Mononuclear cell (primary cell): ENCODE data around the gene SLC18A3. TPM values are rescaled to one million over a fixed set of nuclear protein-coding genes. Genes with fewer than 3 reads are reported as not detected.

ENCODE experiments used
- H3K27me3 ChIP-seq: 2 replicates; pipeline ENCODE4 v1.6.0; 2011; ENCODE audit warnings: low read length, control low read depth; ENCODE audit not compliant: insufficient read depth
- H3K4me1 ChIP-seq: 2 replicates; pipeline ENCODE4 v1.5.1; 2011; ENCODE audit warnings: mild to moderate bottlenecking, low read length, control low read depth; ENCODE audit not compliant: insufficient read depth
- H3K4me3 ChIP-seq: 2 replicates; pipeline ENCODE4 v1.5.1; 2011; ENCODE audit warnings: mild to moderate bottlenecking, low read length, moderate library complexity
- H3K9me3 ChIP-seq: 2 replicates; pipeline ENCODE4 v1.5.1; 2011; ENCODE audit warnings: low read depth, mild to moderate bottlenecking, control low read depth, low read length
- total RNA-seq: library from RNA; depleted of rRNA; stranded (reverse); fragments of >200 nt; gene quantifications from one replicate; pipeline ENCODE4 v1.2.3, GENCODE V29; 2012

SLC18A3 gene
- total RNA-seq, 1 donor, result 0.10 TPM

DNA sequence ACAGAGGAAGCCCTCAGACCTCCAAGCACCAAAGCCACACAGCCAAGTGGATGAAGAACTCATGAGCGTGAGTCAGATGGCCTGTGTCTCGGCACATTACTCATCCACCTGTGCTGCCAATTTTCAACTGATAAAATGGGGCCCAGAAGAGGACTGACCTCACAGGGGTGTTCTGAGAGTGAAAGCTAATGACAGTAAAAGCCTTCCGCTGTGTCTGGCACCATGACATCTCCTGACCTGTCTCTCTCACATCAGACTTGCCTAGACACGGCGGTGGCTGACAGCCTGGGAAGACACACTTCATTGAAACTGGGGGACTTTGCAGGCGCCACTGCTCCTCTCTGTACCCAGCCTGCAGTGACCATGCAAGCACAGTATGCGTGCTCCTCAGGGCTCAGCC is 8.3 kb upstream of the SLC18A3 start:
- Histone ChIP-seq H3K4me3 (no peak overlapping the region), H3K27me3 (no peaks in the 10 kb centered on the region), H3K9me3 (no peaks in the 10 kb centered on the region), H3K4me1 (no peaks in the 10 kb centered on the region)

DNA sequence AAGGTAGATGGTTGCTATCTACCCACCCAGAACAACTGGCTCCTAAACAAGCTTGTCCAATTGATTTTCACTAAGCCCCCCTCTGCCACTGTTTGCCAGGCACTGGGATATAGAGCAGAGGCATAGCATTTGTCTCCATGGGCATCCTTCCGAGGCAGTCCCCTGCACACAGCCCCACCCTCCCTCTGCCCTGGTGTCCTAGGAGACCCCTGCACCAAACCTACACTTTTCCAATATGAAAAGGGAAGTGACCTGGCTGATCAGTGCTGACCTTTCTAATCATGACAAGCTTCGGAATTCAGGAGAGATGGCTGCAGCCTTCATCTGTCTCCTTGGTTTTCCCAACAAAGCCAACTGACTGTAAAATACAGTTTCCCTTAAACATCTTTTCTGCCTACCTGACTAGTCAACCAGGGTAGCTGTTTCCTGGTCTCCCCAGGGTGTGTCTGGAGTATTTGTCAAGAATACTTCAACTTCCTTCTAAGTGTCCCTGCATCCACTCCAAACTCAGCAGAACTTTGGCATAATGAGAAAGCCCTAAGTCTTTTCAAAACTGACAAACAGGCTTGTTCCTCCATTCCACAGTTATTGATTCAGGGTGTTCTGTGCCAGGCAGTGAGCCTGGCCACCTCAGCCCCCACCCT is 7.6 kb upstream of the SLC18A3 start:
- no peaks in the 10 kb centered on the region for H3K4me1 ChIP-seq
- H3K4me3 ChIP-seq, result no peak overlapping the region
- H3K9me3 ChIP-seq, result no peaks in the 10 kb centered on the region
- H3K27me3 ChIP-seq, result peaks cover 3% of the 10 kb centered on the region

DNA sequence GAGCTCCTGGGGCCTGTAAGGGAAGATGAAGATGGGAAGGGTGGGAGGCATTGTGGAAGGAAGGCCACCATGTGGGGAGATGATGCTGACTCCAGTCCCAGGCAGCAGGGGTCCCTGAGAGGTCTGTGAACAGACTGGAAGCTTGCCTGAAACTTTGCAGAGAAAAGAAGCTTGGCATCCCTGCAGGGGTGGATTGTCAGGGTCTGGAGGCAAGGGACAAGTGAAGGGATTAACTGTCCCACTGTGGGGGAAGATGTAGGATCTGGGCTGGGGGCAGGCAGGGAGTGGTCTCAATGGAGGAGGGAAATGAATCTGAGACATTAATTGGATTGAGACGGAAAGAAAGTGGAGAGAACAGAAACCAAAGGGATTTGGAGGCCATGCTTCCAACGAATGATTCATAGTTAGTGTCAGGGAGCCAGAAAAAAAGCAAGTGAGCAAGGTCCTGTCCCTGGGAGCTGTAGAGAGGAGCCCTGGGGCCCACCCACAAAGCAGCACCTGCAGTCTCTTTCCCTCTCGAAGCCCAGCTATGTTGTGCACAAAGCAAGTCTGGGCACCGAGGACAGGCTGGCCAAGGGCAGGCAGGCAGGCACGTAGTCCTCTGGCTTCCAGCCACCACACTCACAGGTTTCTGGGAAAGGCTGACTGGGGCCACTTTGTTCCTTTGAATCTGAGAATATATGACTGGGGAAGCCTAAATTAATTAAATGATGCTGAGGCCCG is 4.7 kb upstream of the SLC18A3 start:
- Histone ChIP-seq H3K4me1 (no peaks in the 10 kb centered on the region), H3K9me3 (no peaks in the 10 kb centered on the region), H3K27me3 (peaks cover 21% of the 10 kb centered on the region), H3K4me3 (no peak overlapping the region)

DNA sequence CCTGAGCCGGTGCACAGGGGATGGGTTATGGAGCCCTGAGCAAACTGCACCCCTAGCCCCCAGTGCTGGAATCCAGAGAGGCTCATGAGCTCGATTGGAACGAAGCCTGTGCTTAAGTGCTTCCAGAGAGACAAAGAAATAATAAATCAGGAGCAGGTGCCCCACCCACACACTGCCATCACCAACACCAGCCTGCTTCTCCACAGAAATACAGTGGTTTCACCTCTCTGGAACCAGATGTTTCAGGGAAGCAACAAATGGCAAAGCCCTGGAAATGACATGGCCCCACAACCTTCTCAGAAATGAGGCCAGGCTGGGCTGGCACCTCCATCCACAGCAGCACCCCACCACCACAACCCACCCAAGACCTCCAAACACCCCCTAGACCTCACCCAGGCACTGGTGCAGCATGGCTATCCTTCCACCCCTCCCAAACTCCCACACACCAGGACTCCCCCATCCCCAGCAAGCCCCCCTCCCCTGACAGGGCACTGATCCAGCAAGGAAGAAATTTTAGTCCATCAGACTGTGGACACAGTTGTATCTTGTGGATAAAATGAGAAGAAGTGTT is 4.1 kb upstream of the SLC18A3 start:
- H3K27me3 ChIP-seq, result peaks cover 24% of the 10 kb centered on the region
- H3K9me3 ChIP-seq, result no peaks in the 10 kb centered on the region
- H3K4me1 ChIP-seq, result no peaks in the 10 kb centered on the region
- H3K4me3 ChIP-seq, result no peak overlapping the region

DNA sequence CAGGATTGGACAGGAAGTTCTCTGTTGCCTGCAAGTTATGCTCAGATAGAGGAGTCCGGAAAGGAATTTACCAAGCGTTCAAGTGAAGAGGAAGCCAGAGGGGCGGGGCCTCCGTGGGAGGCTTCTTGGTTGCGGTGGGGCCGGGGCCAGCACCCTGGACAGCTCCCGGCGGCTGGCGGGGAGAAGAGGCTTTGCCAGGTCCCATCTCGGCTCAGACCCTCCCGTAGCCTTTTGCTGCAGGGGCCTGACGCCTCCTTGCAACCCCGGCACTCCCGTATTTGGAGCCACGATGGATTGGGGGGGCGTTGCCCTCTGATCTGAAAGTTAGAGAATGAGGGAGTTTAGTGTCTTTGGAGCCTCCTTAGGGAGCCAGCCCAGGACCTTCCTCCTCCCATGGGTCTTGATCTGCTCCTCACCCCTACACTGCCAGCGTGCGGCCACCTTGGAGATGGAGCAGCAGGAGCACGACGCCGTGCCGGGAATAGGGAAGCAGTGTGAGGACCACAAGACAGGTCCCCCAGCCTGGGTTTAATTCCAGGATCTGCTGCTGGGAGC is 3.1 kb upstream of the SLC18A3 start:
- Histone ChIP-seq H3K4me3 (no peak overlapping the region), H3K27me3 (peaks cover 34% of the 10 kb centered on the region)

GRCh38 chr10:49608166-49609005 is 1.7 kb upstream of the SLC18A3 start:
- Histone ChIP-seq H3K4me3 (no peak overlapping the region), H3K27me3 (peaks cover 47% of the 10 kb centered on the region), H3K9me3 (no peaks in the 10 kb centered on the region), H3K4me1 (no peaks in the 10 kb centered on the region)

More for the DNA sequence above, 3.1 kb upstream of the SLC18A3 start:
- Histone ChIP-seq H3K9me3 (no peaks in the 10 kb centered on the region), H3K4me1 (no peaks in the 10 kb centered on the region)

GRCh38 chr10:49609006-49609282 is 1.2 kb upstream of the SLC18A3 start:
- Histone ChIP-seq H3K9me3 (no peaks in the 10 kb centered on the region), H3K27me3 (peaks cover 52% of the 10 kb centered on the region), H3K4me1 (no peaks in the 10 kb centered on the region), H3K4me3 (no peak overlapping the region)

DNA sequence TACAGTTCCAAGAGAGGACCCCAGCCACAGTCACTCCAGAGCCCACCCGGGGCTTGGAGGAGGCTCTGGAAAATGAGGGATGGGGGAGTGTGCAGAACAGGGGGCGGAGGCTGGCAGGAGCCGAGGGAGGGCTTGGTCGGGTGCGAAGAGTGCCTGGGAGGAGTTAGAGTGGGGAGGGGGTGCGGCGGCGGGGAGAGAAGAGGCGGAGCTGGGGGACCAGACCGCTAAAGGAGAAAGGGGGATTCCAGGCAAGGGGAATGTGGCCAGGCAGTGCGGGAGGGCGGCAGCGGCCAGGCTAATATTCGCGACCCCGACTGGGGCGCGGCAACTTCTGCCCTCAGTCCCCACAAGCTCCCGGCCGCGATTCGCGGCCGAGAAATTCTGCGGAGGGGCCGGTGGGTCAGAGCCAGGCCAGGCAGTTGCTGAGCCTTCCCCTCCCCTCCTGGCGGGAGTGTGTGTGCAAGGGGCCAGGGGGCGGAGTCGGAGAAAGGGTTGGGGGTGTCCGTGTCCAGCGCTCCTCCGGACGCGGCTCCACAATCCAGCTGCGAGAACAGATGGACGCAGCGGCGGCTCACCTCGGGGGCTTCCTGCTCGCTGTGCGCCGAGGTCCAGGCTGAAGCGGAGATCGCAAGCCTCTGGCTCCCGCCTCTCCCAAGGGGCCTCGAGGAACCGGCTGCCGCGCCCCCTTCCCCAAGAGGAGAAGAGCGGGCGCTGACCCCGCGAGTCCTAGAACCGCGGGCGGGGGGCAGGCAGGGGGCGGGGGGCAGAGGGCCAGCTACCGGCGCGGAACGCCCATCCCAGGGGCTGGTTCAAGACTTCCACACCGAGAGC is 612 bp upstream of the SLC18A3 start:
- Histone ChIP-seq H3K27me3 (peaks cover 54% of the 10 kb centered on the region), H3K4me3 (no peak overlapping the region), H3K4me1 (no peaks in the 10 kb centered on the region), H3K9me3 (no peaks in the 10 kb centered on the region)

DNA sequence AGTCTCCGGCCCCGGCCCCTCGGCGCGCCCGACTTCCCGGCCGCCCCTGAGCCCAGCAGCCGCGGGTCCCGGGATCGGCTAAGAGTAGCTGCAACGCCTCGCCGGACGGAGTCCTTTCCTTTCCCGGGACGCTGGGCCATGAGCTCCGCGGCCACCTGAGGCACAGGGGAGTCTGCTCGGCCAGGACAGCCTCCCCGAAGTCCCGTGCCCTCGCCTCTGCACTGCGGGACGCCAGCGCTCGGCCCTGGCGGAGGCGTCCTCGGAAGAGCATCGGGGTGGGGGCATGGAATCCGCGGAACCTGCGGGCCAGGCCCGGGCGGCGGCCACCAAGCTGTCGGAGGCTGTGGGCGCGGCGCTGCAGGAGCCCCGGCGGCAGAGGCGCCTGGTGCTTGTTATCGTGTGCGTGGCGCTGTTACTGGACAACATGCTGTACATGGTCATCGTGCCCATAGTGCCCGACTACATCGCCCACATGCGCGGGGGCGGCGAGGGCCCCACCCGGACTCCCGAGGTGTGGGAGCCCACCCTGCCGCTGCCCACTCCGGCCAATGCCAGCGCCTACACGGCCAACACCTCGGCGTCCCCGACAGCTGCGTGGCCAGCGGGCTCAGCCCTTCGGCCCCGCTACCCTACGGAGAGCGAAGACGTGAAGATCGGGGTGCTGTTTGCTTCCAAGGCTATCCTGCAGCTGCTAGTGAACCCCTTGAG is 502 bp downstream of the SLC18A3 start:
- Histone ChIP-seq H3K9me3 (no peaks in the 10 kb centered on the region), H3K4me1 (no peaks in the 10 kb centered on the region), H3K4me3 (no peak overlapping the region), H3K27me3 (peaks cover 63% of the 10 kb centered on the region)

DNA sequence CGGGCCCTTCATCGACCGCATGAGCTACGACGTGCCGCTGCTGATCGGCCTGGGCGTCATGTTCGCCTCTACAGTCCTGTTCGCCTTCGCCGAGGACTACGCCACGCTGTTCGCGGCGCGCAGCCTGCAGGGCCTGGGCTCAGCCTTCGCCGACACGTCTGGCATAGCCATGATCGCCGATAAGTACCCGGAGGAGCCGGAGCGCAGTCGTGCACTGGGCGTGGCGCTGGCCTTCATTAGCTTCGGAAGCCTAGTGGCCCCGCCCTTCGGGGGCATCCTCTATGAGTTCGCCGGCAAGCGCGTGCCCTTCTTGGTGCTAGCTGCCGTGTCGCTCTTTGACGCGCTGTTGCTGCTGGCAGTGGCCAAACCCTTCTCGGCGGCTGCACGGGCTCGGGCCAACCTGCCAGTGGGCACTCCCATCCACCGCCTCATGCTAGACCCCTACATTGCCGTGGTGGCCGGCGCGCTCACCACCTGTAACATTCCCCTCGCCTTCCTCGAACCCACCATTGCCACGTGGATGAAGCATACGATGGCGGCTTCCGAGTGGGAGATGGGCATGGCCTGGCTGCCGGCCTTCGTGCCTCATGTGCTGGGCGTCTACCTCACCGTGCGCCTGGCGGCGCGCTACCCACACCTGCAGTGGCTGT is 1.2 kb downstream of the SLC18A3 start:
- H3K27me3 ChIP-seq, result peaks cover 63% of the 10 kb centered on the region

DNA sequence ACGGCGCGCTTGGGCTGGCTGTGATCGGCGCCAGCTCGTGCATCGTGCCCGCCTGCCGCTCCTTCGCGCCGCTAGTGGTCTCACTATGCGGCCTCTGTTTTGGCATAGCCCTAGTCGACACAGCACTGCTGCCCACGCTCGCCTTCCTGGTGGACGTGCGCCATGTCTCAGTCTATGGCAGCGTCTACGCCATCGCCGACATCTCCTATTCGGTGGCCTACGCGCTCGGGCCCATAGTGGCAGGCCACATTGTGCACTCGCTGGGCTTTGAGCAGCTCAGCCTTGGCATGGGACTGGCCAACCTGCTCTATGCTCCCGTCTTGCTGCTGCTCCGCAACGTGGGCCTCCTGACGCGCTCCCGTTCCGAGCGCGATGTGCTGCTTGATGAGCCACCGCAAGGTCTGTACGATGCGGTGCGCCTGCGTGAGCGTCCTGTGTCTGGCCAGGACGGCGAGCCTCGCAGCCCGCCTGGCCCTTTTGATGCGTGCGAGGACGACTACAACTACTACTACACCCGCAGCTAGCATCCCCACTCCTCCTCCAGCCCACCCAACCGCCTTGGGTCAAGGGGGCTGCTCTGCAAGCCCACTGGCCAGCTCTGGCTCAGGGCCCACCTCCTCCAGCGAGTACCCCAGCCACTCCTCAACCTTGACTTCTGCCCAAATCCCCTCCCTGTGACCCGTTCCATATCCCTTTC is 1.9 kb downstream of the SLC18A3 start:
- no peaks in the 10 kb centered on the region for H3K9me3 ChIP-seq
- H3K4me3 ChIP-seq, result no peak overlapping the region
- H3K4me1 ChIP-seq, result no peaks in the 10 kb centered on the region
- peaks cover 63% of the 10 kb centered on the region for H3K27me3 ChIP-seq

More for the DNA sequence above, 1.2 kb downstream of the SLC18A3 start:
- Histone ChIP-seq H3K9me3 (no peaks in the 10 kb centered on the region), H3K4me3 (no peak overlapping the region), H3K4me1 (no peaks in the 10 kb centered on the region)

DNA sequence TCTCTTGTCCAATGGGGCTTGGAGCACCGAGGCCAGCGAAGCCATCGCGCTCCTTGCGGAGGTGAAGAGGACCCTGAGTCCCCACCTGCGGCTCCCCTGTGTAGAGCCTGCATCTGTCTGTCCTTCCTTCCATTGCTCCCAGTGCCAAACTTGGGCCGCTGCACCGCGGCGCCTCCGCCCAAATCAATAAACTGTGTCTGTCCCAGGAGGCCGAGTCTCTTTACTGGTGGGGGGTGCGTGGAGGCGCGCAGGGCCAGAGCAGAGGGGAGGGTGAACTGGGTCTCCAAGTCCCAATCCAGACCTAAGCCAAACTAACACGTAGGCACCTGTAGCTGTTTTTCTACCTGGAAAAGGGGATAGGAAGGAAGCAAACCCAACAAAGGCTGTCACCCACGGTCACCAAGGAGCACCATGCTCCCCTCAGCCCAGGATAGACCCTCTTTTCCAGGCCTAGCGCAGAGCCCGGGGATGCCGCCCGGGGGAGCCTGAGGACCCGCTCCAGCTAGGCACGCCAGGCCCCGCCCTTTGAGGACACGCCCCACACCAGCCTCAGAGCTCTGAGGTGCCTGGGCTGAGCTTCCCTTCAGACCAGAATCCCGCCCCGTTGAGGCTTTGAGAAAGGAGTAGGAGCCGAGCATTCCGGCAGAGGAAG is 2.5 kb downstream of the SLC18A3 start:
- no peaks in the 10 kb centered on the region for H3K4me1 ChIP-seq
- H3K4me3 ChIP-seq, result no peak overlapping the region
- H3K9me3 ChIP-seq, result no peaks in the 10 kb centered on the region
- H3K27me3 ChIP-seq, result peaks cover 59% of the 10 kb centered on the region
